Ishikawa (cell line): ENCODE measurements around the gene GGACT.

Experiments used
- CEBPB ChIP-seq: IDR thresholded peaks from 2 replicates; pipeline ENCODE4 v1.6.1; 2012
- EGR1 ChIP-seq: IDR thresholded peaks from 2 replicates; pipeline ENCODE4 v1.6.1; 2012
- EP300 ChIP-seq: IDR thresholded peaks from 2 replicates; pipeline ENCODE4 v1.6.1; 2012; ENCODE audit warnings: borderline replicate concordance
- FOXM1 ChIP-seq: IDR thresholded peaks from 2 replicates; pipeline ENCODE4 v1.6.1; 2012; ENCODE audit warnings: low read depth, borderline replicate concordance
- RAD21 ChIP-seq: IDR thresholded peaks from 2 replicates; pipeline ENCODE4 v1.6.1; 2012; ENCODE audit warnings: low read depth
- TAF1 ChIP-seq: IDR thresholded peaks from 2 replicates; pipeline ENCODE4 v1.6.1; 2012; ENCODE audit warnings: low read depth, mild to moderate bottlenecking
- TEAD4 ChIP-seq: IDR thresholded peaks from 2 replicates; pipeline ENCODE4 v1.6.1; 2012
- ZBTB7A ChIP-seq: IDR thresholded peaks from 2 replicates; pipeline ENCODE4 v1.6.1; 2012; ENCODE audit warnings: low read depth
- TF ChIP-seq, protein P1 (sequence below): IDR thresholded peaks from 2 replicates; pipeline ENCODE4 v1.6.1; 2012
- TF ChIP-seq, protein P2 (sequence below): IDR thresholded peaks from 2 replicates; pipeline ENCODE4 v1.6.1; 2012; ENCODE audit warnings: low read depth, mild to moderate bottlenecking

DNA sequence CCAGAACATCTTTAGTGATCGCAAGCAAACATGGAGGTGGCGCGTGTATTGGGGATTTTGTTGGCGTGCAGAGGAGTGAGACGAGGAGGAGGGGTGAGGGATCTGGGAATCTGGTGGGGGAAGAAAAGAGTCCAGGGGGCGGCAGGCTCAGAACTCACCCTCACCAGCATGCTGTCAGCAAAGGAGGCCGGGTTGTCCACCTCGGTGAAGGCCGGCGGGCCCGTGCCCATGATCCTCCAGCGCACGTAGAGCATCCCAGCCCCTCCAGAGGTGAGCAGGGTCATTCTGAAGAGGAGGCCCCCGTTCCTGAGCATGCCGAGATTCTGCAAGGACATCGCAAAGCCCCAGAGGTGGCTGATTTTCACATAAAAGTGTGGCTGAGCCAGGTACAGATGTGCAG, 48.8 kb upstream of the GGACT start:
- TF ChIP-seq, protein P1, sequence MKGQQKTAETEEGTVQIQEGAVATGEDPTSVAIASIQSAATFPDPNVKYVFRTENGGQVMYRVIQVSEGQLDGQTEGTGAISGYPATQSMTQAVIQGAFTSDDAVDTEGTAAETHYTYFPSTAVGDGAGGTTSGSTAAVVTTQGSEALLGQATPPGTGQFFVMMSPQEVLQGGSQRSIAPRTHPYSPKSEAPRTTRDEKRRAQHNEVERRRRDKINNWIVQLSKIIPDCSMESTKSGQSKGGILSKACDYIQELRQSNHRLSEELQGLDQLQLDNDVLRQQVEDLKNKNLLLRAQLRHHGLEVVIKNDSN = no peak
- TF ChIP-seq TAF1 = no peak
- no peak for TF ChIP-seq TEAD4
- TF ChIP-seq, protein P2, sequence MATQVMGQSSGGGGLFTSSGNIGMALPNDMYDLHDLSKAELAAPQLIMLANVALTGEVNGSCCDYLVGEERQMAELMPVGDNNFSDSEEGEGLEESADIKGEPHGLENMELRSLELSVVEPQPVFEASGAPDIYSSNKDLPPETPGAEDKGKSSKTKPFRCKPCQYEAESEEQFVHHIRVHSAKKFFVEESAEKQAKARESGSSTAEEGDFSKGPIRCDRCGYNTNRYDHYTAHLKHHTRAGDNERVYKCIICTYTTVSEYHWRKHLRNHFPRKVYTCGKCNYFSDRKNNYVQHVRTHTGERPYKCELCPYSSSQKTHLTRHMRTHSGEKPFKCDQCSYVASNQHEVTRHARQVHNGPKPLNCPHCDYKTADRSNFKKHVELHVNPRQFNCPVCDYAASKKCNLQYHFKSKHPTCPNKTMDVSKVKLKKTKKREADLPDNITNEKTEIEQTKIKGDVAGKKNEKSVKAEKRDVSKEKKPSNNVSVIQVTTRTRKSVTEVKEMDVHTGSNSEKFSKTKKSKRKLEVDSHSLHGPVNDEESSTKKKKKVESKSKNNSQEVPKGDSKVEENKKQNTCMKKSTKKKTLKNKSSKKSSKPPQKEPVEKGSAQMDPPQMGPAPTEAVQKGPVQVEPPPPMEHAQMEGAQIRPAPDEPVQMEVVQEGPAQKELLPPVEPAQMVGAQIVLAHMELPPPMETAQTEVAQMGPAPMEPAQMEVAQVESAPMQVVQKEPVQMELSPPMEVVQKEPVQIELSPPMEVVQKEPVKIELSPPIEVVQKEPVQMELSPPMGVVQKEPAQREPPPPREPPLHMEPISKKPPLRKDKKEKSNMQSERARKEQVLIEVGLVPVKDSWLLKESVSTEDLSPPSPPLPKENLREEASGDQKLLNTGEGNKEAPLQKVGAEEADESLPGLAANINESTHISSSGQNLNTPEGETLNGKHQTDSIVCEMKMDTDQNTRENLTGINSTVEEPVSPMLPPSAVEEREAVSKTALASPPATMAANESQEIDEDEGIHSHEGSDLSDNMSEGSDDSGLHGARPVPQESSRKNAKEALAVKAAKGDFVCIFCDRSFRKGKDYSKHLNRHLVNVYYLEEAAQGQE = no peak
- TF ChIP-seq CEBPB = no peak
- no peak for TF ChIP-seq FOXM1
- no peak for TF ChIP-seq EGR1
- TF ChIP-seq RAD21 = no peak
- TF ChIP-seq EP300 = no peak
- no peak for TF ChIP-seq ZBTB7A
